CD4-positive, alpha-beta T cell treated with Interleukin-12 subunit alpha and Interleukin-12 subunit beta, for 1 hour (primary cell): Measurements from ENCODE around the gene CAPSL.
"Not testable (repeated sequence)": the region's sequence is repeated elsewhere in the genome, so short reads cannot be mapped to it uniquely, and the experiment has no call there.

Experiments used
- DNase-seq: peaks from one replicate; pipeline ENCODE4 v3.0.0-alpha.2; 2020

Gene CAPSL

GRCh38 chr5:35938568-35939227 lies at the start of gene CAPSL:
Gene CAPSL (minus strand): TSS chr5:35938622. CDS start chr5:35921120, 17,502 bp downstream.
- DNase-seq = no peak

- no peak for DNase-seq
These were observed 49.4 kb upstream of the CAPSL start for GRCh38 chr5:35987776-35988175.

GRCh38 chr5:35979715-35980114 lies 41.3 kb upstream of the CAPSL start:
- DNase-seq = no peak

- DNase-seq = not testable (repeated sequence)
These were observed 38.4 kb upstream of the CAPSL start for GRCh38 chr5:35976859-35977258.

GRCh38 chr5:35974570-35974969 lies 36.1 kb upstream of the CAPSL start:
- DNase-seq = no peak

- DNase-seq = no peak
These were observed 33.4 kb upstream of the CAPSL start for GRCh38 chr5:35971878-35972210.

- DNase-seq = no peak
These were observed 32.9 kb upstream of the CAPSL start for GRCh38 chr5:35971186-35971877.

- no peak for DNase-seq
These were observed 25.0 kb upstream of the CAPSL start for GRCh38 chr5:35963381-35963843.

- no peak for DNase-seq
These were observed 21.9 kb upstream of the CAPSL start for GRCh38 chr5:35960328-35960727.

- DNase-seq = no peak
These were observed 18.0 kb upstream of the CAPSL start for GRCh38 chr5:35956429-35956828.

- no peak for DNase-seq
These were observed 15.8 kb upstream of the CAPSL start for GRCh38 chr5:35954175-35954574.

- DNase-seq = no peak
These were observed 8.7 kb upstream of the CAPSL start for GRCh38 chr5:35947085-35947484.

GRCh38 chr5:35939639-35940038 lies 1.2 kb upstream of the CAPSL start:
- DNase-seq = no peak

GRCh38 chr5:35926389-35927051 lies 11.9 kb downstream of the CAPSL start:
- peak; percentile 77 for DNase-seq

GRCh38 chr5:35924950-35925722 lies 13.3 kb downstream of the CAPSL start:
- peak; percentile 86 for DNase-seq

- DNase-seq = peak; percentile 25
These were observed 14.1 kb downstream of the CAPSL start for GRCh38 chr5:35924122-35924949.

- DNase-seq = no peak
These were observed 16.0 kb downstream of the CAPSL start for GRCh38 chr5:35922468-35922867.

- no peak for DNase-seq
These were observed 16.5 kb downstream of the CAPSL start for GRCh38 chr5:35921930-35922329.

- no peak for DNase-seq
These were observed 17.5 kb downstream of the CAPSL start for GRCh38 chr5:35920890-35921289.

- DNase-seq = no peak
These were observed 19.2 kb downstream of the CAPSL start for GRCh38 chr5:35919191-35919590.

GRCh38 chr5:35908814-35909213 lies 29.6 kb downstream of the CAPSL start:
- DNase-seq = no peak

- no peak for DNase-seq
These were observed 30.2 kb downstream of the CAPSL start for GRCh38 chr5:35908228-35908627.
